Body of pancreas (tissue), 4 donors: ENCODE results near the gene ATP8A2.

ENCODE experiments used
- CTCF ChIP-seq, 7 experiments: fragments of 450-650 bp in 4 of 7; fragments of 200-600 bp in 3 of 7; sonication (generic) in 3 of 7; IDR thresholded peaks; one replicate each; pipeline ENCODE4 v1.5.1; 2016 to 2019; ENCODE audit warnings: antibody characterized with exemption in 7 of 7
- POLR2A ChIP-seq, 3 donors: fragments of 450-650 bp; IDR thresholded peaks; one replicate each; pipeline ENCODE4 v1.6.1; 2016; ENCODE audit warnings: antibody characterized with exemption in 3 of 3, mild to moderate bottlenecking in 2 of 3

GRCh38 chr13:25587326-25587980 is 215.7 kb downstream of the ATP8A2 start:
- TF ChIP-seq CTCF (IDR thresholded peaks at IDR 0.05), result no peak
- no peak for TF ChIP-seq POLR2A (IDR thresholded peaks at IDR 0.05)
